DMS153 treated with DMSO at 0.1 percent for 48 hours (cell line): ENCODE measurements around the gene ITPRID2.

ENCODE experiments used
- DNase-seq: peaks from one replicate; lab custom pipeline; 2025; ENCODE audit not compliant: unreplicated experiment; lab: John Stamatoyannopoulos, UW

ITPRID2 gene

GRCh38 chr2:181891258-181891965, at the start of gene ITPRID2:
Gene ITPRID2, plus strand, starts transcription at chr2:181891730. Its CDS starts 337 bp downstream, at chr2:181892067.
- DNase-seq: peak; percentile 61

DNA sequence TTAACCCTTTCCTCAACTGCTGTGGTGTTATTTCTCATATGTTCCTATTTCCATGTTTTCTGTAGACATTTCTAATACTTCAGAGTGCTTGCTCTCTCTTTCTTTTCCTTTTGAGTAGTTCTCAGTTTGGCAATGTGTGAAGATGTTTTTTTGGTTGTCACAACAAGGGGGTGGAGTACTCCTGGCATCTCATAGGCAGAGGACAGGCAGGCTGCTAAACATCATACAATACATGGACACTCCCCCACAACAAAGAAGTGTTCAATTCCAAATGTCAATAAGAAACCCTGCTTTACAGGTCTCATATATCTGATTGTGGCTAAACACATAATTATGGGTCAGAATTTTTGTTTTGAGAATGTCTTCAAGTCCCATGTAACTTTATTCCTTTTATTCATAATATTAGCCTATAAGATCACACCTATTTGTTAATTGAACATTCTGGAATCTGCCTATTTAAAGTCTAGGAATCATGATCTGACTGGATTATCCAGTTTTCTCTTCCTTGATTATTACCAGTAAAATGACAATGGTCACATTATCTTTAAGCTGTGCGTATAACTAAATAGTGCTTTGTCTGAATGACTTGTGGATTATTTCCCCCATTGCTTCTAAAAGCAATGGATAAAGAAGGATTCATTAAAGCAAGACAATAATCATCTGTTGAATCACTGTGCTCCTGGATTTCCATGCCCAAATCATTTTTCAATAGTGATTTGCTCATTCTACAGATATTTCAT, 46.8 kb upstream of the ITPRID2 start:
- DNase-seq: no peak

GRCh38 chr2:181846399-181847197, 44.9 kb upstream of the ITPRID2 start:
- DNase-seq: no peak

GRCh38 chr2:181847198-181847556, 44.4 kb upstream of the ITPRID2 start:
- DNase-seq: no peak

DNA sequence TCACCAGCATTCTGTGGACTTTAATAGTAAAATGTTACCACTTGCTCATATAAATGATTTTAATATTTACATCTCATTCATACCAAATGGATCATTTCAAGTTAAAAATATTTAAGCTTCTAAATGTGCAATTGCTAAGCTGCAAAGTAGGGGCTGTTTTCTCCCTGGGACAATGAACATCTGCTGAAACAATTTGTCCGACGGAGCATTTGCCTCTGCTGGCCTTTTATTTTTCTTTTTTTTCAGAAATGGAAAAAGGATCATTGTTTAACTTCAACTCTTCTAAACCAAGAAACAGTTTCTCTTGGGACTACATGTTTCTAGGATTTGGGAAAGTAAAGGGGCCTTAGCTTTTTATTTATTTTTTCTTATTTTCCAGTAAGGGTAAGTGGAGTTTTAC, 43.8 kb upstream of the ITPRID2 start:
- no peak for DNase-seq

- no peak for DNase-seq
Observed at GRCh38 chr2:181848261-181848886, 43.2 kb upstream of the ITPRID2 start.

DNA sequence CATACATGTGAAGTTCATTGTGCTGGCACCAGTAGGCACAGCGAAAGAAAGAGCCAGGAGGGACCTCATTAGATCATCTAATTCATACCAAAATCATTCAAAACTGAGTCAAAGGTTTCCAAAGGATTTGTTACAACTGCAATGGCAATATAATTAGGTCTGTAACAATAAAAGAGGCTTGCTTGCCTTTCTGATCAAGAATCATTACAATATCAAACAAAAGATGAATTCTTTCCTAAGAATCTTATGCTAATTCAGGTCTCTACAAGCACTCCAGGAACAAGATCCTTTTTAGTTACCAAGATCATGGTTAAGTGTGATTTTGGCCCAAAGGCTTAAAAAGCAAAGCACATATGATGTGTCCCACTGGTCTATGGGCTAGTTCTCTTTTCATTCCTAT, 41.9 kb upstream of the ITPRID2 start:
- DNase-seq: no peak

- no peak for DNase-seq
Observed at GRCh38 chr2:181850936-181851560, 40.5 kb upstream of the ITPRID2 start.

DNA sequence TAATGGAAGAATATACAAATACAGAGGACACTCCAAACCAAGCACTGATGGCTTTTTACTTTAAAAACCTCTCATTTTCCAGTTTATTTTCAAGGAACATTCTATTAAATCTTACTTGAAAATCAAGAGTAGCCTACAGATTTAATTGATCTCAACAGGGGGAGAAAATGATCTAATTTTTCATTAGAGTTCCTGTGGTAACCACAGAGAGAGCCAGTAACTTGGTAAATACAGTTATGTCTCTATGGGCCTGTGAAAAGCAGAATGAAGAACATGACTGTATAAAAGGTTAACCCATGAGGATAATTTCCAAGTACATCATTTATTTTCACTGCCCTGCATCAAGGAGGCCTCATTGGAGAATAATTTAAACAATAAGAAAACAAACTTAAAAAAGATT, 39.8 kb upstream of the ITPRID2 start:
- no peak for DNase-seq

DNA sequence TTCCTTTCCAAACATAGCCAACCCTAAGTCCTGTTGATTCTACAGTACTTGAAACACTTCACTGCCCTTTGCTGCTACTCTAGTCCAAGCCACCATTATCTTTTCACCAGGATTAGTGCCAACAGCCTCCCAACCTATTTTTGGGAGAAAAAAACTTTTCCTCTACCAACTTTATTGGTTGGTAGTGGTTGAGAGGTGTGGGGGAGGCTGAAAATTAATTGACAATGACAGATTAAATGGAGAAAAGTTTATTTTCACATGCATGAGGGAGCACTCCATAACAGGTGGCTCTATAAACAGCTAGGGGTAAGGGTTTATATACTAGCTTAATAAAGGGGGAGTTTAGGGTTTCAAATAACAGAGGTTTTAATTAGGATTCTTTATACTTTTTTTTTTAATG, 37.8 kb upstream of the ITPRID2 start:
- DNase-seq: no peak

DNA sequence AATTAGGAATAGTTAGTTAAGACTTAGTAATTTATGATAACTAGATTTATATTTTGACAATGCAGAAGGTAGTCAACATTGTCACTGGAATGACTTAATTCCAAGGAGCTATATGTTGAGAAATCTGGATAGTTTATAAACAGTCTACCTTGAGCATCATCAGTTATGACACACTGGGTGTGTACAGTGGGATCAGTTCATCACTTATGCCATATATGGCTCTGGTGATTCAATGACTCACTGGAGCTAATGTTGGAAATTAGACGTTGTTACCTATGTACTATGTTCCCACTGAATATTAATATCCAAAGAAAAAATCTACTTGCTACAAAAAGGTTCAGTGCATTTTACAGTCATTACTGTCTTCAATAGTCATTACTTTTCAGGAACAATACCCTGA, 34.0 kb upstream of the ITPRID2 start:
- DNase-seq: no peak

DNA sequence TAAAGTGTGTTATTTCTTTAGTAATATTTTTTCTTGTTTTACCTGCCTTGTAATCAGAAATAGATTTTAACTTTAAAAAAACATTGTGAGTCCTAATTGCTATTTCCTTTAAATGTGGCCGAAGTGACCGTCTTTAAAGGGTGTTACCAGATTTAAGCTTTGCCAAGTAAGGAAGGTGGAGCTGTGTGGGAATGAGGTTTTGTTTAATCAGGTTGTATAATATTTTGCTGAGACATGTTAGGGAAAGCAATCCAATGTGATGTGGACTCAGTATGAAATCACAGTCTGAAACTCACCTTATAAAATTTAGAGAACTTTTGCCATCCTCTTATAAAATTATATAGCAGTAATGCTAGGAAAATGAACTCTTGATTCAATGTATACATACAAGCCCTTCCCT, 32.9 kb upstream of the ITPRID2 start:
- no peak for DNase-seq

GRCh38 chr2:181859123-181859522, 32.4 kb upstream of the ITPRID2 start:
- DNase-seq: no peak

DNA sequence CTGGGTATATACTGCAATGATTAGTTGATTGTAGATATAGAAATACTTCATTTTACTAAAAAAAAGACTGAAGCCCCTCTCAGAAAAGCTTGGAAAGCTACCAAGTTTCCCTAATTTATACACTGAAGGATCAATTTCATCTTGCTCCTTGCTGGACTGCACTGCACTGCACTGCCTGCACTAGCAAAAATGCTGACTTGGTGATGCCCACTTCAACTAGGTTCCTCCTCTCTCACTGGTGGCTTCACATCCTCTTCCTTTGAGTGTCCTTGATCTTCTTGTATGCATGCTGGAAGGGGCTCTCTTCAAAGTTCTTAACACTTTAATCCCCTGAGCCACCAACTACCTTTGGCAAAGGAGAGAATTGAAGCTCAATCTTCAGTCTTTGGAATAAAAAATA, 31.7 kb upstream of the ITPRID2 start:
- no peak for DNase-seq

GRCh38 chr2:181861379-181861778, 30.2 kb upstream of the ITPRID2 start:
- no peak for DNase-seq

GRCh38 chr2:181862583-181863281, 28.8 kb upstream of the ITPRID2 start:
- no peak for DNase-seq

DNA sequence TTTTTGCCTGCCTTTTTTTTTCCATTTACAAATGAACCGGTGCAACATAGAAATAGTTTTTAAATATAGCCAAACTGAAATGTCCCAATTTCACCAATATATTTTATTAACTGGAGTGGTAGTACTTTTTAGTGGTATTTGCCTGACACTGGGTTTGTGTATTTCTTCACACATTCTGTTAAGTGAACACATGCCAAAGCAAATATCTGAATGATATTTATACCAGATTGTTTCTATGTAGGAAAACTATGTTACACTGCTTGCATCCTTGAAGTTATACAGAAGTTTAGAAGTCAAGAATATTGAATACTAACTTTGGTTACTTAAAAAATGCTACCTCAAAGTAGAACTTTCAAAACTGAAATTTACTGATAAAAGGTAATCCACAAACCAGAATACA, 19.4 kb upstream of the ITPRID2 start:
- no peak for DNase-seq

- no peak for DNase-seq
Observed at GRCh38 chr2:181876614-181877063, 14.9 kb upstream of the ITPRID2 start.

- no peak for DNase-seq
Observed at GRCh38 chr2:181877181-181877664, 14.3 kb upstream of the ITPRID2 start.

GRCh38 chr2:181878448-181878847, 13.1 kb upstream of the ITPRID2 start:
- no peak for DNase-seq
